HepG2 (cell line): ENCODE measurements around the gene ANO4. TPM values are rescaled to one million over a fixed set of nuclear protein-coding genes. Genes with fewer than 3 reads are reported as not detected.

Source experiments
- ATAC-seq: fragments of 200-7000 bp; cut with Tn5 transposase; 3 replicates; pipeline ENCODE4 v1.9.1; 2020; ENCODE audit warnings: mild to moderate bottlenecking, moderate library complexity
- BruUV-seq: library from RNA; stranded (reverse); fragments of 400-500 nt; replicated peaks from 2 replicates; lab custom pipeline; 2021; lab: Mats Ljungman, UMichigan
- CTCF ChIA-PET: fragments of 300-600 bp; formaldehyde crosslinking; extraction: SDS; loops from one replicate; lab custom pipeline; 2021; ENCODE audit warnings: low total read pairs, inconsistent platforms, low intra/inter-chr PET ratio; lab: Yijun Ruan, JAX
- POLR2A ChIA-PET: fragments of 350-600 bp; sonication (Branson Sonifier 250); formaldehyde crosslinking; loops from one replicate; lab custom pipeline; 2020; ENCODE audit warnings: antibody characterized with exemption, inconsistent platforms; lab: Yijun Ruan, JAX
- DNase-seq: peaks from one replicate; pipeline ENCODE4 v3.0.0-alpha.2; 2015; ENCODE audit warnings: low spot score
- FAIRE-seq: peaks from 3 replicates; lab custom pipeline; 2011; peaks lifted over from hg19 to GRCh38; lab: Jason Lieb, UNC
- H2AFZ ChIP-seq: one replicate; pipeline ENCODE4 v1.6.1; 2011; ENCODE audit warnings: low read length, inconsistent platforms
- H3K27ac ChIP-seq: fragments of 300-600 bp; 3 replicates; pipeline ENCODE4 v1.8.0; 2011; ENCODE audit warnings: mixed run types, mild to moderate bottlenecking, mixed read lengths, low read length, inconsistent platforms; ENCODE audit not compliant: insufficient read depth; ENCODE audit errors: extremely low read length
- H3K27me3 ChIP-seq, 2 experiments: fragments of 200-600 bp in 1 of 2; 2 replicates in 1 of 2; 3 replicates in 1 of 2; pipeline versions ENCODE4 v1.6.0 to v1.8.0; 2011; ENCODE audit warnings: low read length in 2 of 2, mild to moderate bottlenecking in 2 of 2, moderate library complexity in 2 of 2, inconsistent platforms in 1 of 2; ENCODE audit not compliant: insufficient read depth in 2 of 2, control insufficient read depth in 1 of 2
- H3K36me3 ChIP-seq, 2 experiments: fragments of 200-600 bp in 1 of 2; replicated peaks in 1 of 2; 2 replicates in 1 of 2; 3 replicates in 1 of 2; pipeline versions ENCODE4 v1.5.1 to v1.8.0; 2011; ENCODE audit warnings: low read length in 2 of 2, inconsistent platforms in 1 of 2; ENCODE audit not compliant: insufficient read depth in 2 of 2, control insufficient read depth in 1 of 2
- H3K4me1 ChIP-seq: 2 replicates; pipeline ENCODE4 v1.5.1; 2012; ENCODE audit warnings: low read length, inconsistent platforms; ENCODE audit not compliant: insufficient read depth
- H3K4me2 ChIP-seq: 2 replicates; pipeline ENCODE4 v1.6.0; 2011; ENCODE audit warnings: low read depth, low read length, inconsistent platforms
- H3K4me3 ChIP-seq, 3 experiments: fragments of 200-600 bp in 1 of 3; sonication (generic), shearing (Covaris generic) in 1 of 3; replicated peaks in 1 of 3; 2 replicates each; pipeline ENCODE4 v1.5.1; 2011 to 2016; ENCODE audit warnings: low read length in 3 of 3, inconsistent platforms in 2 of 3, low read depth in 2 of 3, mild to moderate bottlenecking in 2 of 3, control low read depth in 1 of 3, mixed read lengths in 1 of 3; ENCODE audit not compliant: insufficient read depth in 1 of 3
- H3K79me2 ChIP-seq: one replicate; pipeline ENCODE4 v1.6.1; 2011; ENCODE audit warnings: low read length, inconsistent platforms; ENCODE audit not compliant: insufficient read depth
- H3K9ac ChIP-seq: 2 replicates; pipeline ENCODE4 v1.6.0; 2011; ENCODE audit warnings: mild to moderate bottlenecking, low read depth, low read length, inconsistent platforms; ENCODE audit not compliant: insufficient read depth
- H3K9me3 ChIP-seq: 2 replicates; pipeline ENCODE4 v1.5.1; 2012; ENCODE audit warnings: mild to moderate bottlenecking, low read length
- H4K20me1 ChIP-seq: 2 replicates; pipeline ENCODE4 v1.6.0; 2011; ENCODE audit warnings: inconsistent platforms, mild to moderate bottlenecking, low read length, moderate library complexity; ENCODE audit not compliant: insufficient read depth
- CERS6 ChIP-seq: sonication (generic); formaldehyde crosslinking; IDR thresholded peaks from 2 replicates; pipeline ENCODE4 v1.5.0; 2020; ENCODE audit warnings: missing genetic modification reagents
- CHD2 ChIP-seq: IDR thresholded peaks from 2 replicates; pipeline ENCODE4 v1.6.1; 2011; ENCODE audit warnings: low read depth, low read length, improper control_type of control experiment
- DPF2 ChIP-seq: sonication (generic); formaldehyde crosslinking; IDR thresholded peaks from 2 replicates; pipeline ENCODE4 v1.4.0; 2020; ENCODE audit warnings: mild to moderate bottlenecking, low read depth, missing genetic modification reagents, borderline replicate concordance
- HCFC1 ChIP-seq: fragments of 150-350 bp; IDR thresholded peaks from 2 replicates; pipeline ENCODE4 v1.6.1; 2014; ENCODE audit warnings: low read depth, low read length
- JUND ChIP-seq: sonication (generic); formaldehyde crosslinking; IDR thresholded peaks from 2 replicates; pipeline ENCODE4 v1.8.0; 2022; ENCODE audit warnings: mild to moderate bottlenecking, missing genetic modification reagents
- REPIN1 ChIP-seq: sonication (generic); formaldehyde crosslinking; IDR thresholded peaks from 2 replicates; pipeline ENCODE4 v1.8.0; 2022; ENCODE audit warnings: missing genetic modification reagents, low read depth, mild to moderate bottlenecking, borderline replicate concordance
- SP140L ChIP-seq: sonication (generic); formaldehyde crosslinking; IDR thresholded peaks from 2 replicates; pipeline ENCODE4 v1.4.0; 2020; ENCODE audit warnings: missing genetic modification reagents, borderline replicate concordance
- ZBTB46 ChIP-seq: sonication (generic); formaldehyde crosslinking; IDR thresholded peaks from 2 replicates; pipeline ENCODE4 v1.4.0; 2020; ENCODE audit warnings: mild to moderate bottlenecking, missing genetic modification reagents, borderline replicate concordance
- ZNF296 ChIP-seq: sonication (generic); formaldehyde crosslinking; conservative IDR thresholded peaks from 2 replicates; pipeline ENCODE4 v1.5.0; 2020; ENCODE audit warnings: mild to moderate bottlenecking, missing genetic modification reagents
- WGBS: methylation state at CpG from one replicate; pipeline ENCODE4 v1.1.6; 2017; ENCODE audit warnings: low lambda C conversion rate; 5-methylcytosine and 5-hydroxymethylcytosine counted together
- in situ Hi-C: cut with HindIII; loops from 2 replicates; pipeline ENCODE4 v1.10.0; 2017; ENCODE audit warnings: low pct_unique_long_range_greater_than_20kb; ENCODE audit not compliant: extremely low pct_ligation_motif_present
- intact Hi-C: fragments of 100-400 bp; cut with micrococcal nuclease; formaldehyde crosslinking; loops from one replicate; pipeline ENCODE4 v1.10.0; 2022; ENCODE audit not compliant: unreplicated experiment
- polyA plus RNA-seq, 8 experiments: library from polyadenylated mRNA; depleted of rRNA in 3 of 8; stranded (reverse) in 7 of 8; unstranded in 1 of 8; fragments of >200 nt; fragmentation: Illumina TruSeq in 4 of 8; extraction: Trizol in 4 of 8; gene quantifications; 2 replicates each; pipeline versions ENCODE4 v1.2.1 to v1.2.3, GENCODE V29; 2011 to 2016; ENCODE audit warnings: low read depth in 4 of 8, missing spikeins in 1 of 8, mixed read lengths in 1 of 8; ENCODE audit not compliant: insufficient read depth in 1 of 8
- total RNA-seq, 5 experiments: library from RNA; depleted of rRNA; stranded (reverse); fragments of >200 nt; fragmentation: Illumina TruSeq; extraction: Trizol; gene quantifications; 2 replicates each; pipeline ENCODE4 v1.2.3, GENCODE V29; 2016; ENCODE audit warnings: low read depth in 1 of 5
- TF ChIP-seq, protein P1 (sequence below): sonication (generic); formaldehyde crosslinking; IDR thresholded peaks from 2 replicates; pipeline ENCODE4 v1.5.0; 2020; ENCODE audit warnings: missing genetic modification reagents

ANO4 gene
- total and polyA plus RNA-seq, 2 of the 13 experiments (the other 11 are each of a cell fraction or from before 2014, with no cell fraction given) = not detected

DNA sequence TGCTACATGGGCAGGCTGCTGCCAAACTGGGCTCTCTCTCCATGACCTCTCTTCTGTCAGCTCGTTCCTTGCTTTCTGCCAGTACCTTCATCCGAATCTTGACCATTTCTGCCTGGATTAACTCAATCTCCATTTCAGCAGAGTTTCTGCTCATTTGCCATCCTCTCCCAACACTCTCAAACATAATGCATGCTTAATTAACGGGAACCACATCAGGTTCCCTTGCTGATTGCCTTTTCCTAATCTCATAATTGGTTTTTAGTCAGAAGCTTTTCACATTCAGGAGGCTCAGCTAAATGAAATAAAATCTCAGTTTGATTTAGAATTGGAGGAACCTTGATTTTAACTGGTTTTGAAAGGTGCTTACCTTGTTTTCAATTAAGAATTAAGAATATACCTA lies 288.1 kb downstream of the ANO4 start (continued):
- TF ChIP-seq DPF2 (CRISPR knock-in tag) (no peak), SP140L (CRISPR knock-in tag) (no peak), ZBTB46 (CRISPR knock-in tag) (no peak), CHD2 (no peak), HCFC1 (no peak)
- TF ChIP-seq, protein P1, sequence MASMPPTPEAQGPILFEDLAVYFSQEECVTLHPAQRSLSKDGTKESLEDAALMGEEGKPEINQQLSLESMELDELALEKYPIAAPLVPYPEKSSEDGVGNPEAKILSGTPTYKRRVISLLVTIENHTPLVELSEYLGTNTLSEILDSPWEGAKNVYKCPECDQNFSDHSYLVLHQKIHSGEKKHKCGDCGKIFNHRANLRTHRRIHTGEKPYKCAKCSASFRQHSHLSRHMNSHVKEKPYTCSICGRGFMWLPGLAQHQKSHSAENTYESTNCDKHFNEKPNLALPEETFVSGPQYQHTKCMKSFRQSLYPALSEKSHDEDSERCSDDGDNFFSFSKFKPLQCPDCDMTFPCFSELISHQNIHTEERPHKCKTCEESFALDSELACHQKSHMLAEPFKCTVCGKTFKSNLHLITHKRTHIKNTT (CRISPR knock-in tag) = no peak

GRCh38 chr12:101086490-101087135 lies 292.0 kb downstream of the ANO4 start:
- in situ Hi-C loops = no loop called here
- Histone ChIP-seq H3K9ac (no peak overlapping the region), H3K27me3 (peaks cover 0 to 10% of the 10 kb centered on the region in 2 experiments; a peak in 1 of 5 replicates), H3K4me1 (no peaks in the 10 kb centered on the region), H3K4me2 (no peak overlapping the region), H3K4me3 (no peak overlapping the region), H3K27ac (no peak overlapping the region), H3K36me3 (no peaks in the 10 kb centered on the region), H4K20me1 (no peaks in the 10 kb centered on the region), H3K9me3 (no peaks in the 10 kb centered on the region), H2AFZ (no peak overlapping the region), H3K79me2 (no peaks in the 10 kb centered on the region)
- CTCF ChIA-PET = no interaction called here
- FAIRE-seq (no peak), ATAC-seq (no peak), DNase-seq (no peak)
- intact Hi-C loops = no loop called here
- BruUV-seq = no TSS peak
- 1% methylated on average over 11 of the region's 11 CpGs for WGBS
- no peak for TF ChIP-seq REPIN1
- TF ChIP-seq CERS6 (CRISPR knock-in tag) = no peak
- TF ChIP-seq JUND (CRISPR knock-in tag) = no peak
- TF ChIP-seq ZNF296 = no peak
- POLR2A ChIA-PET = no interaction called here
